Endothelial cell of umbilical vein (primary cell): Measurements from ENCODE around the gene GPR160. TPM values are rescaled to one million over a fixed set of nuclear protein-coding genes. Genes with fewer than 3 reads are reported as not detected.

Experiments
- BruUV-seq: library from RNA; stranded (reverse); fragments of 400-500 nt; replicated peaks from 2 replicates; lab custom pipeline; 2021; lab: Mats Ljungman, UMichigan
- CTCF ChIA-PET: fragments of 300-600, 350-600 bp; sonication (Branson Sonifier 250); formaldehyde crosslinking; loops from one replicate; lab custom pipeline; 2021; ENCODE audit warnings: antibody characterized with exemption, inconsistent platforms; lab: Charles Lee
- POLR2A ChIA-PET: fragments of 300-600, 350-600 bp; sonication (Branson Sonifier 250); formaldehyde crosslinking; loops from one replicate; lab custom pipeline; 2021; ENCODE audit warnings: antibody characterized with exemption, inconsistent platforms; lab: Charles Lee
- DNase-seq: peaks from one replicate; pipeline ENCODE4 v3.0.0-alpha.2; 2011; ENCODE audit warnings: low read depth, low spot score
- FAIRE-seq: peaks from 2 replicates; lab custom pipeline; 2011; peaks lifted over from hg19 to GRCh38; lab: Jason Lieb, UNC
- H2AFZ ChIP-seq: 2 replicates; pipeline ENCODE4 v1.6.0; 2012; ENCODE audit warnings: low read depth, low read length, control low read depth, inconsistent platforms
- H3K27ac ChIP-seq: 2 replicates; pipeline ENCODE4 v1.5.1; 2011; ENCODE audit warnings: low read depth, mild to moderate bottlenecking, control low read depth, low read length, moderate library complexity; ENCODE audit not compliant: insufficient read depth
- H3K27me3 ChIP-seq, 2 experiments: 2 replicates each; pipeline versions ENCODE4 v1.6.0 to v1.6.1; 2011; ENCODE audit warnings: low read length in 2 of 2, mixed read lengths in 1 of 2; ENCODE audit not compliant: control insufficient read depth in 2 of 2, insufficient read depth in 2 of 2
- H3K36me3 ChIP-seq, 2 experiments: 2 replicates in 1 of 2; 3 replicates in 1 of 2; pipeline ENCODE4 v1.5.1; 2011; ENCODE audit warnings: low read length in 2 of 2, mild to moderate bottlenecking in 1 of 2, moderate library complexity in 1 of 2; ENCODE audit not compliant: control insufficient read depth in 2 of 2, insufficient read depth in 2 of 2; ENCODE audit errors: extremely low read depth in 1 of 2
- H3K4me1 ChIP-seq: 3 replicates; pipeline ENCODE4 v1.5.1; 2011; ENCODE audit warnings: mild to moderate bottlenecking, low read length; ENCODE audit not compliant: control insufficient read depth, insufficient read depth; ENCODE audit errors: extremely low read depth
- H3K4me2 ChIP-seq: 2 replicates; pipeline ENCODE4 v1.6.1; 2011; ENCODE audit warnings: low read length, control low read depth, mixed read lengths; ENCODE audit not compliant: insufficient read depth
- H3K4me3 ChIP-seq, 3 experiments: fragments of 200-600 bp in 1 of 3; sonication (generic), shearing (Covaris generic) in 1 of 3; replicated peaks in 1 of 3; 2 replicates each; pipeline ENCODE4 v1.5.1; 2011 to 2016; ENCODE audit warnings: control low read depth in 3 of 3, low read length in 3 of 3, mild to moderate bottlenecking in 2 of 3, inconsistent platforms in 1 of 3, low read depth in 1 of 3, moderate library complexity in 1 of 3; ENCODE audit not compliant: insufficient read depth in 1 of 3
- H3K79me2 ChIP-seq: 2 replicates; pipeline ENCODE4 v1.6.0; 2012; ENCODE audit warnings: low read length, inconsistent platforms; ENCODE audit not compliant: control insufficient read depth, insufficient read depth
- H3K9ac ChIP-seq: replicated peaks from 2 replicates; pipeline ENCODE3; 2011; ENCODE audit warnings: low read length, control low read depth; ENCODE audit not compliant: insufficient read depth; ENCODE audit errors: extremely low read depth
- H3K9me1 ChIP-seq: replicated peaks from 3 replicates; pipeline ENCODE4 v1.6.0; 2011; ENCODE audit warnings: mild to moderate bottlenecking, low read length; ENCODE audit not compliant: control insufficient read depth, insufficient read depth; ENCODE audit errors: extremely low read depth
- H3K9me3 ChIP-seq: replicated peaks from 2 replicates; pipeline ENCODE4 v1.5.1; 2012; ENCODE audit warnings: low read length, inconsistent platforms; ENCODE audit not compliant: control insufficient read depth, insufficient read depth
- H4K20me1 ChIP-seq: replicated peaks from 2 replicates; pipeline ENCODE3; 2011; ENCODE audit warnings: mild to moderate bottlenecking, low read length; ENCODE audit not compliant: control insufficient read depth, insufficient read depth; ENCODE audit errors: extremely low read depth
- CTCF ChIP-seq, 2 donors: IDR thresholded peaks; 1 replicate in 1 of 2; 2 replicates in 1 of 2; pipeline ENCODE4 v1.5.1; 2011; ENCODE audit warnings: low read length in 2 of 2, mild to moderate bottlenecking in 2 of 2, moderate library complexity in 2 of 2, control low read depth in 1 of 2, inconsistent platforms in 1 of 2, low read depth in 1 of 2; ENCODE audit not compliant: insufficient read depth in 1 of 2; ENCODE audit errors: extremely low read depth in 1 of 2
- EZH2 ChIP-seq: IDR thresholded peaks from 2 replicates; pipeline ENCODE4 v1.6.1; 2012; ENCODE audit warnings: borderline replicate concordance, low read depth, mild to moderate bottlenecking, moderate library complexity, low read length, inconsistent platforms; ENCODE audit not compliant: severe bottlenecking
- FOS ChIP-seq: IDR thresholded peaks from 2 replicates; pipeline ENCODE4 v1.6.1; 2011; ENCODE audit warnings: mild to moderate bottlenecking, low read length, moderate library complexity, borderline replicate concordance; ENCODE audit not compliant: insufficient read depth
- GATA2 ChIP-seq: IDR thresholded peaks from 2 replicates; pipeline ENCODE4 v1.7.0; 2011; ENCODE audit warnings: low read depth, mild to moderate bottlenecking, moderate library complexity, mixed read lengths, low read length; ENCODE audit not compliant: insufficient read length, insufficient read depth
- JUN ChIP-seq: IDR thresholded peaks from 2 replicates; pipeline ENCODE4 v1.6.1; 2011; ENCODE audit warnings: borderline replicate concordance, low read depth; ENCODE audit not compliant: insufficient read length, insufficient read depth
- MAX ChIP-seq: IDR thresholded peaks from 2 replicates; pipeline ENCODE4 v1.6.1; 2011; ENCODE audit not compliant: insufficient read depth, insufficient read length
- MYC ChIP-seq: IDR thresholded peaks from one replicate; pipeline ENCODE4 v1.6.1; 2011; ENCODE audit warnings: mild to moderate bottlenecking, low read depth, low read length
- POLR2A ChIP-seq: IDR thresholded peaks from 2 replicates; pipeline ENCODE4 v1.6.1; 2012; ENCODE audit warnings: low read depth, mild to moderate bottlenecking, control low read depth, low read length
- POLR2AphosphoS5 ChIP-seq: IDR thresholded peaks from 2 replicates; pipeline ENCODE4 v1.6.1; 2012; ENCODE audit warnings: low read depth, mild to moderate bottlenecking, control low read depth, low read length, moderate library complexity; ENCODE audit not compliant: insufficient read depth
- dilution Hi-C: fragments of 300-500 bp; cut with MboI; formaldehyde crosslinking; loops from one replicate; pipeline ENCODE4 v1.15.0; 2019; ENCODE audit warnings: low sequenced_read_pairs; ENCODE audit not compliant: extremely low pct_ligation_motif_present
- intact Hi-C: fragments of 100-400 bp; cut with micrococcal nuclease; formaldehyde crosslinking; loops from one replicate; pipeline ENCODE4 v1.10.0; 2022
- polyA plus RNA-seq, 4 experiments: library from polyadenylated mRNA; depleted of rRNA in 3 of 4; stranded (reverse) in 3 of 4; unstranded in 1 of 4; fragments of >200 nt; gene quantifications; 2 replicates each; pipeline versions ENCODE4 v1.2.1 to v1.2.3, GENCODE V29; 2011 to 2012; ENCODE audit warnings: missing spikeins in 1 of 4
- total RNA-seq: library from RNA; stranded (reverse); gene quantifications from 2 replicates; pipeline ENCODE4 v1.2.3, GENCODE V29; 2021

Gene GPR160
- total and polyA plus RNA-seq, 2 donors (not counting 3 experiments of a cell fraction or from before 2014, with no cell fraction given), result 0.39 to 1.3 TPM

- H3K36me3 ChIP-seq, result no peaks in the 10 kb centered on the region
- DNase-seq, result peak; percentile 11
- no peak overlapping the region for H3K27ac ChIP-seq
- H3K4me3 ChIP-seq, result no peak overlapping the region
- CTCF ChIA-PET, result interaction anchor here (0.7 kb wide), 1 partner anchor 14 kb away, joined by 3 read pairs; no protein-coding TSS in a partner anchor
- H3K4me2 ChIP-seq, result no peak overlapping the region
- H2AFZ ChIP-seq, result no peak overlapping the region
- H3K27me3 ChIP-seq, result no peaks in the 10 kb centered on the region
- no peaks in the 10 kb centered on the region for H3K9me1 ChIP-seq
- no peak for FAIRE-seq
- H3K79me2 ChIP-seq, result no peaks in the 10 kb centered on the region
- H3K9me3 ChIP-seq, result no peaks in the 10 kb centered on the region
- intact Hi-C loops (no loop called here), dilution Hi-C loops (no loop called here)
- BruUV-seq, result no TSS peak
- POLR2A ChIA-PET, result no interaction called here
- H4K20me1 ChIP-seq, result no peaks in the 10 kb centered on the region
- no peak overlapping the region for H3K9ac ChIP-seq
- TF ChIP-seq POLR2AphosphoS5 (no peak), POLR2A (no peak), FOS (no peak), MAX (no peak), JUN (no peak), CTCF (IDR thresholded peaks at IDR 0.05; ENCODE audit: extremely low read depth in 1 of 2, insufficient read depth in 1 of 2, low read depth in 1 of 2, low read length in 2 of 2) (no peak), EZH2 (no peak), MYC (no peak), GATA2 (no peak)
- peaks cover 22% of the 10 kb centered on the region for H3K4me1 ChIP-seq
Measured at GRCh38 chr3:170007031-170007663, 30.6 kb upstream of the GPR160 start.
